Stromal cell of bone marrow (primary cell): ENCODE data around the gene ICA1.
"Not testable (repeated sequence)": the region's sequence is repeated elsewhere in the genome, so short reads cannot be mapped to it uniquely, and the experiment has no call there.

ENCODE experiments used
- DNase-seq: peaks from one replicate; pipeline ENCODE4 v3.0.0-alpha.2; 2012; ENCODE audit warnings: low read depth

ICA1 gene

DNA sequence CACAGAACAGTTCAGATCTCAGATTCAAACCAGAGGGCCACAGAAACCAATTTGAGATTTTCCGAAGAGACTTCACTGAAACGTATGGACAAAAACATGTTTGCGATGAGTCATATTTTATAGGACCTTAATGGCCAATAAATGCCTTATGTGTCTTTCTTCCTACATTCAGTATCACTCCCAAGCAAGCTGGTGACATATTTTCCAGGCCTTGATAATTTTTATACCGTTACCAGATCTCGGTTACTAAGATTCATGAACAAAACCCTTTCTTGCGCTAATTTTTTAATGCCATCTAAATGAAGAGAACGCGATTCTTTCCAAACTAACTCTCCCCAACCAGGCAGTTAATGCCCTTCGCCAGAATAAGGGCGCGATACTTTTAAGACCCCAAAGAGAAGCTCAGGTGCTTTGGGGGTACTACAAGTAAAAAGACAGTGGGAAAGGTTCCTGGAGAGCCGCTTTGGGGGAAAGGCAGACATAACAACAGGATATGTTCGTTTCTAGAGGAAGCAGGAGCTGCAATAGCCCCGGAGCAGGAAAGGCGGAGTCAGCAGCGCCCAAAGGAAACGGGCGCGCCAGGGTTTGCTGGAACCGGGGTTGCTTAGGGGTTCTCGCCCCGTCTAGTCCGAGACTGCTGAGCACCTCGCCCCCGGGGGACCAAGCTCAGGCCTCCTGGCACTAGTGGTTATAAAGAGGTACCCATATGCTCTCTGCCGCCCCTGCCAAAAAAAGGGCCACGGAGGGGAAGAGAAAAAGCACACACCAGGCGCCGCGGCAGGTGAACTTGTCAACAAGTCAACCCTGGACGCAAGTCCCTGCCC is 884 bp downstream of the ICA1 start:
- no peak for DNase-seq

DNA sequence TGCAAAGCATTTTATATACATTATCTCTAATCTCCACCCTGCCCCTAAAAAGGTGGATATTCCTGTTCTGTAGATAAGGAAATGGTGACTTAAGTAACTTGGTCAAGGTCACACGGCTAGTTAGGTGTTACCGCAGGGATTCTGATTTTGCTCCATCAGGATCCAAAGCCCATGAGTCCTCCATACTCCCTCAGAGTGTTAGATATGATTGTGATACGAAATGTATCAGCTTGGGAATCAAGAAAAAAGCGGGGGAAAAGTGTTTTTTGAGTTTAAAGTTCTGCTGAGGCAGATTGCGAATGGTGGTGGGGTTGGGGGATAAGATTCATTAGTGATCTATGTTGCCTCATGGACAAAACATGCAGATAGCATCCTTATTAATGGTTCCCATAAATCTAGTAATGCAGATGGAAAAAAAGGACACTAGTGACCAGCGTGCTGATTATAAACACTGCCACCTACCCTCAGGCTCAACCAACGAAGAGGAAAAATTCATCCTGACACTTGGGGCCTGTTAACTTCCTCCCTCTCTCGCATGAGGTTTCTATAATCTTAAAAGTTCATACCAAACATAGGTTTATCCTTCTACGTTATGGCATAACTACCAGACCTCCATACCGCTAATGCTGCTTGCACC is 2.3 kb downstream of the ICA1 start:
- DNase-seq: no peak

DNA sequence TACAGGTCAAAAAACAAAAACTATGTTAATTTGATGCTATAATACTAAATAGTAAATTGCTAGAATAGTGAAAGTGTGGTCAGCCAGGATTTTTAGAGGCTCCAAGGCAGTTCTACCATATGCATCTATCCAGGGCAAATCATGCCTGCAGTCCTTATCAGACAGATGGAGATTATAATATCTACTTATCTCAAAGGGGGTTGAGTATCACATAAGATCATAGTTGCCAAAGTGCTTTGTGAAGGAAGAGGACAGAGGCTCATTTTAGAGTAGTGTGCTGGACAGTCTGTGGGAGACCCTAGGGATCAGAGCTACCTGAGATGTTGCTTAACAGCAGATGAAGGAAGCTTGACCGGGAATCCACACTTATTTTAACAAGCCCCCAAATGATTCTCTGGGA is 3.2 kb downstream of the ICA1 start:
- no peak for DNase-seq

DNA sequence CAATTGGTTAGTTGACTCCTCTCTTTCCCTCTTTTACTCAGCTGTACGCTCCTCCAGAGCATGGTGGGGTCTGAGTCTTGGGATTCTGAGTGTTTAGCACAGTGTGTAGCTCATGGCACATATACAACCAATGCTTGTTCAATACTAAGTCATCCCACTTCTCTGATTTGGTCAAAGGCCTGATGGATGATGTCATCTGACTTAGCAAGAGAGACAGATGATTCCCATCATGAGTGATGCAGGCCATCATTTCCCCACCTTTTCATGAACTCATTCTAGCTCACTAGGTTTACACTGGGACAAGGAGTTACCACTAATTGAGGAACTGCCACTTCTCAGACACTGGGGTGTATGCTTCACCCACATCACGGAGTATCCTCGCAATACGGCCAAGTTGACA is 3.8 kb downstream of the ICA1 start:
- no peak for DNase-seq

DNA sequence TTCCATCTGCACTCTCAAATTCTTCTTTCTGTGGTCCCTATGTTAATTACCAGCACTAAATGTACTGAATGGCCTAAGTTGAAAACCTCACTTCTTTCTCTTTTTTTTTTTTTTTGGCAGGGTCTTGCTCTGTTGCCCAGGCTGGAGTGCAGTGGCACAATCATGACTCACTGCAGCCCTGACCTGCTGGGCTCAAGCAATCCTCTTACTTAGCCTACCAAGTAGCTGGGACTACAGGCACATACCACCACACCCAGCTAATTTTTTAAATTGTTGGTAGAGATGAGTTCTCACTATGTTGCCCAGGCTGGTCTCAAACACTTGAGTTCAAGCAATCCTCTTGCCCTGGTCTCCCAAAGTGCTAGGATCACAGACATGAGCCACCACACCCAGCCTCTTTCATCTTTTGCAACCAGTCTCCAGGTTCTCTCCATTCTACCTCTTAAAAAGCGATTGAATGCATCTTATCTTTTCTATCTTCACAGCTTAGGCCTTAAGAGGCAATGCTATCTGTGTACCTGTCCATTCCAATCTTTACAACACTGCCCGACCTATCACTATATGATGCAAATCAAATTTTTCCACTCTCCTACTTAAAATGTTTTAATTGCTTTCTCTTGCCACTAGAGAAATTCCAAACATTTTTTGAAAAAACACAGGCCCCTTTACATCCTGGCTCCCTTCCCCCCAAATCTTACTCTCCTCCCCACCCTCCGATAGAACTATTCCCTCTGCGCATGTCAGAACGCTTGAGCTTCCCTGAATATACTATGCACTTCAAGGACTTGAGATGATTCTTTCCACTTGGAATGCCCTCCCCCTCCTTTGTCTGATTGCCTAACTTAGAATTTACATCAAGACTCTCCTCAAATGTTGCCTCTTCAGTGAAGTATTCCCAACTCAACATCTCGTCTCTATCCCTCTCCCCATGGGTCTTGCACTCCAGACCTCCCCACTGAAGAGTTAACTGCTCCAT is 6.0 kb downstream of the ICA1 start:
- DNase-seq: no peak

DNA sequence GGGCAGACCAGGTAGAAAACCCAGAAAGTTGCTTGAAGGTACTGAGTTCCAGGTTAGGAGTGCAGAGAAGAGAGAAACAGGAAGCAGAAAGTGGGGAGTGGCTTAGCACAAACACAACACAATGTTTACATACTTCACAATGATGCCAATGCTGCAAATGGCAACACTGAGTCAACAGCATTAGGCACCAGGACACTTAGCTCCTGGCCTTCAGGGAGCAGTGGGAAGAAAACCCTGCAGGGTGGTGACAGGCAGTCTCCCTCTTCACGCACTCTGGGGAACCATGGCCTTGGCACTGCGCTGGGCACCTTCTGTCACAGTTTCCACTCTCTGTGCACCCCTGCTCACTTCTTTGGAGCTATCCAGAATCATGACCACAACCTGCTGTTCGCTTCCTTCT is 7.3 kb downstream of the ICA1 start:
- no peak for DNase-seq

DNA sequence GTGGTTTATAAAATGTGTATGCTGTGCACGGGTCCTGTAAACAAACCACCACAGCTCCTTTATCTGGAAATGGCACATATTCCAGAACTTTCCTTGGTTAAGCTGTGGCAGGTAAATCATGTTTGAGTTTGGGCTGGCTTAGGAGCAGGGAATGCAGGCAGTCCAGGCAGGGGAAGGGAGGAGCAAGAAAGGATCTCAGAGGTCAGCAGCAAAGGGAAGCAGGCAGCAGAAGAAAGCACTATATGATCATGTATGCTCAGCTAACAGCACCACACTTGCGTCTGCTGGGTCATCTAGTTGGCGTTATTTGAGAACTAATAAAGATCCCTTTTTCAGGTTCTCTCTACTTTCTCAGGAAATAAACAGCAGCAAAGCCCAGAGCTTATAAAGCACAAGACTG is 7.8 kb downstream of the ICA1 start:
- DNase-seq: no peak

DNA sequence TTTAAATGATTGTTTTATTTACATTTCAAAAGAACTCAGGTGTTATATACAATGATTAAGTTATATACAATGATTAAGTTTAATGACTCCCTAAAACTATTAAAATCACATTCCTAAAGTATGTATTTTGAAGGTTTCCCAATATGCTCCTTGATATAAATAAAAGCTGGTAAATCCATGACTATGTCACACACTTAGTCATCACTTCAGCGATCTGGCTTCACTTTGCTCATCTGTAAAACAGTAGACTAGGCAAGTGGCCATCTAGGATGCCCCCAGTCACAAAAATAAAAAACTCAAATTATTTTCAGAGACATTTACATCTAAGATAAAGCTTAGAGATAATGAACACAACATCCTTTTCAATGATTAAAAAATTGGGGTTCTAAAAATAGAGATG is 10.8 kb downstream of the ICA1 start:
- DNase-seq: no peak

DNA sequence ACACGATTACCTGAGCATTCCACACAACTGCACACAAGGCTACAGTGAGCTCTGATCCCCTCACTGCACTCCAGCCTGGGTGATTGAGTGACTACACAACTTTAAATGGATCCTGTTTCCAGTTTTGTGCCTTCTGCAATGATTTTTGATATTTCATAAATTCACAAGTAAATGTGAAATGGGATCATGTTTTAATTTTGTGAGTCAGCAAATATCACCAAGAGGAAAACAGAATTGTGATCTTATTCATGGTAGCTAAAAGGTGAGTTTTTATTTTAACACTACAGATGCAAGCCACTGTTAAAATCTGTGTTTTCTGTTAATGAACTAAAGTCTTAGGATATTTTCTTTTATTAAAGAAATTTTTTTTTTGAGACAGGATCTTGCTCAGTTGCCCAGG is 11.4 kb downstream of the ICA1 start:
- no peak for DNase-seq

DNA sequence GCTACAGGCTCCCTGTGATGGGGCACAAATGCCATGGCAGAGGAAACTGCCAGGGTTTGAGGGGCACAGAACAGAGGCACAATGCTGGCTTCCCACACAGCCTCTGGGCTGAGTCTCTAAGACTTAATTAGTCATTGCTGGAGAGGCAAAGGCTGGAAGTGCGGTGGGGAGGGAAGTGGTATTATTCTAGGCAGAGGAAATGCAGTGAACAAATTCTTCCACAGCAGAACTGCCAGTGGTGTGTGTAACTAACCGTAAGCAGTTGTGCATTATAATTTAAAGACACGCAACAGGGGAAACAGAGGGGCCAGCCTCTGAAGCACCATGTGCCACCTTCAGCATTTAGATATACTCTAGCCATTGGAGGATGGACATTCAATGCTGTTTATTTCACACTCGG is 12.8 kb downstream of the ICA1 start:
- DNase-seq: no peak

DNA sequence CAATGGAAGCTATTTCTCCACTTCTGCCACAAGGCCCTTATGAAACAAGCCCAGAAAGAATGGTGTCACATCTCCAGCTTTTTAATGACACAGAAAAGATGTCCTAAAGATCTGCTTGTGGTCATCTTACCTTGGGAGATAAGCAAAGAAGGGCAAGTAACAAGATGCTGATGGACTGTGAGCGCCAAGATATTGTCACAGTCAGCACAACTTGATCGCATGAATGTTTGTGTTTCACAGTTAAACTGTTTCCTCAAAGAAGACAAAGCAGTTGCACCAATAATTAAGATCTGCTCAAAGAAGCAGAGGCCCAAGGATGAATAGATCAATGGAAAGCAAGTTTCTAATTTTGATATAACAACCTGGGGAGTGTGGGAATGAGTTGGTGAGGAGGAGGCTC is 15.9 kb downstream of the ICA1 start:
- DNase-seq: no peak

DNA sequence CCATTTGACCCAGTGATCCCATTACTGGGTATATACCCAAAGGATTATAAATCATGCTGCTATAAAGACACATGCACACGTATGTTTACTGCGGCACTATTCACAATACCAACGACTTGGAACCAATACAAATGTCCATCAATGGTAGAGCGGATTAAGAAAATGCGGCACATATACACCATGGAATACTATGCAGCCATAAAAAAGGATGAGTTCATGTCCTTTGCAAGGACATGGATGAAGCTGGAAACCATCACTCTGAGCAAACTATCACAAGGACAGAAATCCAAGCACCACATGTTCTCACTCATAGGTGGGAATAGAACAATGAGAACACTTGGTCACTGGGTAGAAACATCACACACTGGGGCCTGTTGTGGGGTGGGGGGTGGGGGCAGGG is 16.9 kb downstream of the ICA1 start:
- not testable (repeated sequence) for DNase-seq

DNA sequence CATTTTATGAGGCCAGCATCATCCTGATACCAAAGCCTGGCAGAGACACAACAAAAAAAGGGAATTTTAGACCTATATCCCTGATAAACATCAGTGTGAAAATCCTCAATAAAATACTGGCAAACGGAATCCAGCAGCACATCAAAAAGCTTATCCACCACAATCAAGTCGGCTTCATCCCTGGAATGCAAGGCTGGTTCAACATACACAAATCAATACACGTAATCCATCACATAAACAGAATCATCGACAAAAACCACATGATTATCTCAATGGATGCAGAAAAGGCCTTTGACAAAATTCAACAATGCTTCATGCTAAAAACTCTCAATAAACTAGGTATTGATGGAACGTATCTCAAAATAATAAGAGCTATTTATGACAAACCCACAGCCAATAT is 18.9 kb downstream of the ICA1 start:
- DNase-seq: not testable (repeated sequence)

DNA sequence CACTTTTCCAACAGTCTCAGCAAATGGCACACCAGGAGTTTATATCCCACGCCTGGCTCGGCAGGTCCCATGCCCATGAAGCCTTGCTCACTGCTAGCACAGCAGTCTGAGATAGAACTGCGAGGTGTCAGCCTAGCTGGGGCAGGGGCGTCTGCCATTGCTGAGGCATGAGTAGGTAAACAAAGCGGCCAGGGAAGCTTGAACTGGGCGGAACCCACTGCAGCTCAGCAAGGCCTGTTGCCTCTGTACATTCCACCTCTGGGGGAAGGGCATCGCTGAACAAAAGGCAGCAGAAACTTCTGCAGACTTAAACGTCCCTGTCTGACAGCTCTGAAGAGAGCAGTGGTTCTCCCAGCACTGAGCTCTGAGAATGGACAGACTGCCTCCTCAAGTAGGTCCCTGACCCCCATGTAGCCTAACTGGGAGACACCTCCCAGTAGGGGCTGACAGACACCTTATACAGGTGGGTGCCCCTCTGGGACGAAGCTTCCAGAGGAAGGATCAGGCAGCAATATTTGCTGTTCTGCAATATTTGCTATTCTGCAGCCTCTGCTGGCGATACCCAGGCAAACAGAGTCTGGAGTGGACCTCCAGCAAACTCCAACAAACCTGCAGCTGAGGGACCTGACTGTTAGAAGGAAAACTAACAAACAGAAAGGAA is 22.1 kb downstream of the ICA1 start:
- DNase-seq: not testable (repeated sequence)

DNA sequence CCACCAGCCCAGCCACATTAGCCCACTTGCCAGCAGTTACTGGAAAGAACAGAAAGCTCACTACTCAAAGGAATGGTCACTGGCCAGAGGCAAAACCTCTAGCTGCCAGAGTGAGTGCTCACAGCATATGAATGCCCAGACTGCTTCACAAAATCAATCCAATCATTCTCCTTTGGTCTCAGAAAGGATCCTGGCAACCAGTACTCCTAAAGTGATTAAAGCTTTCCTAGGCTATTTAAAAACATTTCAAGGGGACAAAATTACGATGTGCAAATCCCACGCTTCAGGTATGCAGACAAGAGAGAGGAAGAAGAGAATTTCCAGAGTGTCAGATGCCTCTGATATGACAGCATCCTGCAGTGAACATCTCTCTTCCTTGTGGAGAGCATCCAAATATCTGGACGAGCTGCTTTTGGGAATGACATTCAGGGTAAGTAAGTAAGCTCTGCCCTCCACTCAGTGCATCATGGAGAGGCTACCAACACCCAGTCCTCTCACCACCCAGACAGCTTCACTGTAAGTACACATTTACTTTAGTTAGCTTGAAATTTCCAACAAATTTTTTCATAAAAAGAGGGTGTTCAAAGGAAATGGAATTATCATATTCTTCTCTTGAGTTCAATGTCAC is 25.1 kb downstream of the ICA1 start:
- DNase-seq: no peak

DNA sequence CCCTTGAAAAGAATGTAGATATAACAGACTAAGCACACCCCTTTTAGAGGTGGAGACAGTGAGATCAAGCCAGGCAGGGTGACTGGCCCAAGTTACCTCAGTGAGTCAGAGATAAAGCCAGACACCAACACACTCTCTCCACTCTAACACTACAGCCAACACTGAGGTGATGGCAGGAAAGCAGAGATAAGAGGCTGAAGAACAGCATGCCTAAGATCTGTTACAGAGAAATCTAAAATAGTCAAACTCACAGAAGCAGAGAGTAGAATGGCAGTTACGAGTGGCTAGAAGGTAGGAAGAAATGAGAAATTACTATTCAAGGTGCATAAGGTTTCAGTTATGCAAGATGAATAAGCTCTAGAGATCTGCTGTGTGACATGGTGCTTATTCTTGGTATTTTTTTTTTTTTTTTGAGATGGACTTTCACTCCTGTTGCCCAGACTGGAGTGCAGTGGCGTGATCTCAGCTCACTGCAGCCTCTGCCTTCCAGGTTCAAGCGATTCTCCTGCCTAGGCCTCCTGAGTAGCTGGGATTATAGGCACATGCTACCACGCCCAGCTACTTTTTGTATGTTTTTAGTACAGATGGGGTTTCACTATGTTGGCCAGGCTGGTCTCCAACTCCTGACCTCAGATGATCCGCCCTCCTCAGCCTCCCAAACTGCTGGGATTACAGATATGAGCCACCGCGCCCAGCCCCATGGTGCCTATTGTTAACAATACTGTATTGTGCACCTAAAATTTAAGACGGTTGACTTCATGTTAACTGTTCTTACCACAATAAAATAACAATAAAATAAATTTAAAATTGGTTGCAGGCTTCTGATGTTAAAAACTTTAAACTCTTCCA is 28.7 kb downstream of the ICA1 start:
- DNase-seq: no peak

DNA sequence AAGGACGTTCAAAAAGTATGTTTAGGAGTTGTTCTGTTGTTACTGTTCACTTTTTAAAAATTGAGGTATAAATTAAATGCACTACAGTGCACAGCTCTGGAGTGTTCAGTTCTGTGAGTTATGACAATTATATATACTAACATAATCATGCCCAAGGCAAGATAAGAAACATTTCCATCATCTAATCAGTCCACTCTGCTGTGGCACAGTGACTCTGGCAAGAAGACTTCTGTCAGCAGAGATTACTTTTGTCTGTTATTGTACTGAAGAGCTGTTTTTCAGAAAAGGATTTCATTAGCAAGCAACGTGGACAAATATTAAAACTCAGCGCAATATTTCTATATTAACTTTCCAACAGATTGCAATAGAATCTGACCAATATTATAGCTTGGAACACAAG is 32.0 kb downstream of the ICA1 start:
- no peak for DNase-seq

DNA sequence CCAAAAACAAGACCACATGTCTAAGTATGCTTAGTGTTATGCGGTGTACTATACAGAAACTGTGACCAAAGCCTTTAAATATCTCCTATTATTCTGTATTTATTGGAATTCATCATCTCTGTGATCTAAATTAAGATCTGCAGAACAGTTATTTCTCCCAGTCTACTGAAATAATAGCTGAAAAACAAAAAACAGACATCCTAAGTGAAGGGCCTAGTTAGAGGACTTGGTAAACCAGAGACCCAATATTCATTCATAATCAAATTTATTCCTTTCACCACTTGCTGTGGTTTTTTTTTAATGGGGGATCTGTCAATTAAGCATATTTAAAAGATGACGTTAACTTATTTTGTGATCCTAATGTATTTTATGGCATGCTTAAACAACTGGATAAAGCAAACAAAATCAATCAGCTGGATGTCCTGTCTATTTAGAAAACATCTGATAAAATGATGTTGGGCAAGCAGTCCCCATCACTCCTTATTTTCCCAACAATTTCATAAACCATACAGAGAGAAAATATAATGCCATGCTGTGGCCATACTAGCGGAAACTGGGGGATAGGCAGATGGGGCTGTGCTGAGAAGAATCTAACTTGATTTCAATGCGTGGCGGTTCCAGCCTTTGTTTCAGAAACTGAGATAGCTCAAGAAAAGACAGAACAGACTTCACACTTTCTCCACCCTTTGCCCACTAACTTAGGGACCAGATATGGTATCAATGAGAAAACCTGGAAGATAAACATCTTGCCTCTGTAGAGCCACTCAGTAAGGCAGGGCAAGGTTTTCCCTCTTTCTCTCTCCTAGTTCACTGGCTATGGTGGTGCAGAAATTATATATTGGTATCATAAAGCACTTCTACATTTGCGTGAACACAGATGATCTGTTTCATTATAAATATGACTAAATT is 32.9 kb downstream of the ICA1 start:
- DNase-seq: no peak

DNA sequence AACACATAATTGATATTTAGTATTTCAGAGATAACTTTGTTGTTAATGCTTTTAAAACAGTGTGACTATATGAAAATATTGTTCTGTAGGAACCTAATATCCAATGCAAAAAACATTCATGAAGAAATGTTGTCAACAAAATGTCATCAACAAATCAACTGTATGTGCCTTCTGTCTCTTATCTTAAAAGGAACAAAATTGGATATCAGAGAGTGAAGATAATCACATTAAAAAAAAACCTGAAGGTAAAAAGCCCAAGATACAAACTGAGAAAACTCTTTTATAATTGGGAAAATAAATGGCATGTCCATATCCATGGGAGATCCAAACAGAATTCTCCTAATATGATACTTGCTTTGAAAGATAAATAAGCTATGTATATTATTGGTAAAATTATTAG is 33.9 kb downstream of the ICA1 start:
- no peak for DNase-seq

DNA sequence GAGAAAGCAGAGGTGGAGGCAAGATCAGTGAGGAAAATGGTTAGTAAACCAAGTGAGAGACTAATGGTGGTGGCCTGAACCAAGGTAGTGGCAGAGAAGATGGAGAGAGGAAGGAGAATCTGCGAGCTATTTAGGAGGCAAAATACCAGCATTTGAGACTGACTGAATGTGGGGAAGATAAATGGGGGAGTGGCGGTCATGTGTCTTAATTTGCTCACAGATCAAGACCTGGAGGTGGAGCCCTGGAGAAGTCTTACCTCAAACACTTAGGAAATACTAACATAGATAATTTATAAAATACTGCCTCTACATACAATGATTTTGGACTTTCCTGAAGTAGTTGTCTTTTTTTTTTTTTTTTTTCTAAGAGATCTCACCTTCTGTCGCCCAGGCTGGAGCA is 34.7 kb downstream of the ICA1 start:
- no peak for DNase-seq
